ENCODE measurements around the gene NEB.
A peak's percentile ranks its signal among the peaks of the same experiment; 100 is the strongest.
"Not testable (repeated sequence)": the region's sequence is repeated elsewhere in the genome, so short reads cannot be mapped to it uniquely, and the experiment has no call there.

NEB gene

DNA sequence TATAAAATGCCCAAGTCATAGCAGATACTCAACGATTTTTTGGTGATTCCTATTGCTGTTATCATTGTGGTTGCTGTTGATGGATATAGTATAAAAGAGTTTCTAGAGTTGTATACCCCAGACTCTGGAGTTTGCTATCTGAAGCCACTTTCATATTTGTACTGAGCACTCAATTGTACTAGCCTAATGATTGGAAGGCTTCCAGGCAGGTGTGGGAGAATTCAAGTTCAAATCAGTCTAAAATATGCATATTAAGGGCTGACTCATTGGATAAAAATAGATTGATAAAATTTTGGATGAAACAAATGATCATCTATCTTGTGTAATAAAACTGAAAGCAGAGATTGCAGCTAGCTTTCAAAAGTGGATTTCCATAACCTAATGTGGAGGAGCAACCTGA, 122.9 kb downstream of the NEB start:
- DNase-seq, result no peak

GRCh38 chr2:151610310-151610709, 124.0 kb downstream of the NEB start:
- DNase-seq, result no peak

- no peak for DNase-seq
Observed at GRCh38 chr2:151609705-151610104, 124.6 kb downstream of the NEB start.

GRCh38 chr2:151607459-151608424, 126.5 kb downstream of the NEB start:
- DNase-seq, result not testable (repeated sequence)

GRCh38 chr2:151603530-151603929, 130.7 kb downstream of the NEB start:
- DNase-seq, result not testable (repeated sequence)

- DNase-seq, result not testable (repeated sequence)
Observed at GRCh38 chr2:151602402-151602801, 131.9 kb downstream of the NEB start.

GRCh38 chr2:151601803-151602202, 132.5 kb downstream of the NEB start:
- DNase-seq, result not testable (repeated sequence)

DNA sequence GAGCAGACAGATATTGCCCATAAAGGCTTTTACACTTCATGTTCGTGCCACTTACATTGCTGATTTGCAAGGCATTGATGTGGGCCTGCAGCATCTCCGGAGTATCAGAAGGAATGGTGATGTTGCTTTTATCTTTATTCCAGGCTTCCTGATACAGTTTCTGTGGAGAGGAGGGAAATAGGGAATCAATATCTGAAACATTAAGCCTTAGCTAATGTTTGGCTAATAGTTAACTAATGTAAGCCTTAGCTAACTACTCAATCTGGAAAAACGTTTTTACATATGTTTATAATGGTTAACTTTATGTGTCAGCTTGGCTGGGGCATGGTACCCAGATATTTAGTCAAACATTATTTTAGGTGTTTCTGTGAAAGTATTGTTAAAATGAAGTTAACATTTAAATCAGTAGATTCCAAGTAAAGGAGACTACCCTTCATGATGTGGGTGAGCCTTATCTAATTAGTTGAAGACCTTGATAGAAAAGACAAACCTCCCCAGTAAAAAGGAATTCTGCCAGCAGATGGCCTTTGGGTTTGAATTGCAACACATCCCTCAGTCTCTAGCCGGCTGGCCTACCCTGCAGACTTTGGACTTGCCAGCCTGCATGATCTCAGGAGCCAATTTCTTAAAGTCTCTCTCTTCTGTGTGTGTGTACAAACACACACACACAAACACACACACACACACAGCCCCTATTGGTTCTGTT, 137.2 kb downstream of the NEB start:
- DNase-seq, result not testable (repeated sequence)

DNA sequence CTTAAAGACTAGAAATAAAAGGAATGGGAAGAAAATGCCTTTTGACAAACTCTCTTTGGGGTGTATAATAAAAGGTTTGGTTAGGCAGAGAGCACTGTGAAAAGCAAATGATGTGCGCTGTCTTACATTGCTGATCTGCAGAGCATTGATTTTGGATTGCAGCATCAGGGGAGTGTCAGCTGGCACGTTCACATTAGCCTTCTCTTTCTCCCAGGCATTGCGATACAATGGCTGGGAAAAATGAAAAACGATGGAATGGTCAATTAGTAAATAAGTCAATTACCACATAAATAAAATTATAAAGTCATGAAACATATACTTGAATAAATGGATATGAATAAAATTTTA, 142.4 kb downstream of the NEB start:
- DNase-seq, result not testable (repeated sequence)

DNA sequence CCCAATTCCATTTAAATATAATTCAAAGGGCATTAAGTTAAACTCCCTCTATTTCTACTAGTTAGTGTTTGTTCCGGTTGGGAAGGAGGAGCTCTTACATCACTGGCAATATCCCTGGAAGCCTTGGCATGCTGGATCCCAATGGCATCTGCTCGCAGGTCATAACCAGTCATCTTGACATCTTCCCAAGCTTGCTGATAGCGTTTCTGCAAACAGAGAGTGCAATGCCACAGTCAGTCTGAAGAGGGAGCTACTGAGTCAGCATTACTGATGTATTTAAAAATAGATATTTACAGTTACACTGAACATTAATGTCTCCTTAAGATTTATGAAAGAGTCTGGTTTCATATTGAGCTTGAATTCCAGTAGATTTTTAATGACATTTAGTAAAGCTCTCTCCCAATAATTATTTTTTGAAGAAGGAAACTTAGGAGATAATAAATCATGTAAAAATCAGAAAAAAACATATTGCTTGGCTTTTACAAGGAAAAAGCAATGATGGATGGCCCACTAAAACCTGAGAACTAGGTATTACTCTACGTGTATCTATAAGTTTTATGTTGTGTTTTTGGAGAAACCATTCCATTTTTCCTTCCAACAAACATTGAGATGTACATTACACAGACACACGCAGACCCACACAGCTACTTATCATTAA, 142.9 kb downstream of the NEB start:
- not testable (repeated sequence) for DNase-seq

DNA sequence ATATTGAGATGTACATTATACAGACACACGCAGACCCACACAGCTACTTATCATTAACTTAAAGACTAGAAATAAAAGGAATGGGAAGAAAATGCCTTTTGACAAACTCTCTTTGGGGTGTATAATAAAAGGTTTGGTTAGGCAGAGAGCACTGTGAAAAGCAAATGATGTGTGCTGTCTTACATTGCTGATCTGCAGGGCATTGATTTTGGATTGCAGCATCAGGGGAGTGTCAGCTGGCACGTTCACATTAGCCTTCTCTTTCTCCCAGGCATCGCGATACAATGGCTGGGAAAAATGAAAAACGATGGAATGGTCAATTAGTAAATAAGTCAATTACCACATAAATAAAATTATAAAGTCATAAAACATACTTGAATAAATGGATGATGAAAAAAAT, 153.0 kb downstream of the NEB start:
- DNase-seq, result not testable (repeated sequence)

DNA sequence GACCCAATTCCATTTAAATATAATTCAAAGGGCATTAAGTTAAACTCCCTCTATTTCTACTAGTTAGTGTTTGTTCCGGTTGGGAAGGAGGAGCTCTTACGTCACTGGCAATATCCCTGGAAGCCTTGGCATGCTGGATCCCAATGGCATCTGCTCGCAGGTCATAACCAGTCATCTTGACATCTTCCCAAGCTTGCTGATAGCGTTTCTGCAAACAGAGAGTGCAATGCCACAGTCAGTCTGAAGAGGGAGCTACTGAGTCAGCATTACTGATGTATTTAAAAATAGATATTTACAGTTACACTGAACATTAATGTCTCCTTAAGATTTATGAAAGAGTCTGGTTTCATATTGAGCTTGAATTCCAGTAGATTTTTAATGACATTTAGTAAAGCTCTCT, 153.6 kb downstream of the NEB start:
- not testable (repeated sequence) for DNase-seq

DNA sequence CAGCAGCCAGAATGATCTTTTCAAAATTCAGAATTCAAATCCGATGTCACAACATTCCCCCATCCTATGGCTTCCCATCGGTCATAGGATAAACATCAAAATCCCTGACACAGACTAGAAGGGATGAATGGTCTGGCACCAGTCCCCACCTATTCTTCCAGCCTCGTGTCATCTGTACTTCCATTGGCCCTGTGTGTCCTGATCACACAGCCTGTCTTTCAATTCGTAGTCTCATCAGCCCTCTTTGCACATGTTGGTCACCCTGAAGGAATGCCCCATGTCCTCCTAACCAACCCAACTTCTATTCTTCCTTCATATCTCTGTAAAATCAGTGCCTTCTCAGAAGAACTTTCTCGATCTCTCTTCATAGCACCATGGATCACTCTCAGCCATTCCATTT, 157.2 kb downstream of the NEB start:
- DNase-seq, result no peak

DNA sequence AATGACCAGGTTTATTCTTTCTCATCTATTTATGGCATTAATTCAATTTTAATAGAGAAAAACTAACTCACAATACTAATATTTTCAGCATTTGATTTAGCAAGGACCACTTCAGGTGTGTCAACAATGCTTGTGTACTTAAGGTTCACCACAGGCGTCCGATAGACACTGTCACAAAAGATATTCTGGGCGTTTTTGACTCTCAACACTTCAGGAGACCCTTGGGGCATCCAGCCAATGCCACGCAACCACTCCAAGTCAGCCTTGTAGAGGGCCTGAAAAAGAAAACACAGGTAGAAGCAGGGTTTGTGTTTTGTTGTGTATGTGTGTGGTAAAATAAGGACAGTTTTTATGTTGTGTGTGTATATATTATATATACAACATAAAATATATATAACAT, 158.2 kb downstream of the NEB start:
- DNase-seq, result no peak

DNA sequence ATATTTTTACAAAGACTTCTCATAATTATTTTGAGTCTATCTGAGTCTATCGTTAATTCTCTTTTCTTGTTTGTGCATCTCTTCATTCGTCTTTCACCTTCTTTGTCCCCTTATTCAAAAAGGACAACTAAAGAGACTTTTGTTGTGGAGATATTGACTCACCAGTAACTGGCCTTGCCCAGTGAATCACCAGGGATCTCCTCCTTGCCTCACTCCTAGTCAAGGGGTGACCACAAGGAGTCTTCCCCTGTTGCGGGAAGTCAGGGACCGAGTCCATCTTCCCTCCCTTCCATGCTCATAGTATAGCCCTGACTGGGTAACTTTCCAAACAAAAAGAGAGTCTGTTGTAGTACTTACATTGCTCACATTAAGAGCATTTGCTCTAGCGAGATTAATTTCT, 158.9 kb downstream of the NEB start:
- no peak for DNase-seq

DNA sequence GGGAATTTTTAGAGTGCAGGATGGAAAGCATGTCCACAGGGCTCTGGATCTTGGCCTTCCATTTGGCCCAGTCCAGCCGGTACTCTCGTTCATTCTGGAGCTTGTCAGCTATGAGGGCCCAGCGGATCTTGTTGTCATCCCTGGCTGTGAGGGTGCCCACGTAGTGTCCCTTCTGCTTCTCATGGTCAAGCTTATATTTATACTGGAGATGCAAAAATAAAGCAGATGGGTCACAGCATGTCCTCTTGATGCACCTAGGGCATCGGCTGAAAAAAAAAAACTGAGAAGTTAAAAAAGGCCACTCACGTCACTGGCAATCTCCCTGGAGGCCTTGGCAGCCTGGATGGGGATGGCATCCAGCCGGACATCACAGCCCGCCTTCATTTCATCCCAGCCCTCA, 164.1 kb downstream of the NEB start:
- DNase-seq, result no peak

DNA sequence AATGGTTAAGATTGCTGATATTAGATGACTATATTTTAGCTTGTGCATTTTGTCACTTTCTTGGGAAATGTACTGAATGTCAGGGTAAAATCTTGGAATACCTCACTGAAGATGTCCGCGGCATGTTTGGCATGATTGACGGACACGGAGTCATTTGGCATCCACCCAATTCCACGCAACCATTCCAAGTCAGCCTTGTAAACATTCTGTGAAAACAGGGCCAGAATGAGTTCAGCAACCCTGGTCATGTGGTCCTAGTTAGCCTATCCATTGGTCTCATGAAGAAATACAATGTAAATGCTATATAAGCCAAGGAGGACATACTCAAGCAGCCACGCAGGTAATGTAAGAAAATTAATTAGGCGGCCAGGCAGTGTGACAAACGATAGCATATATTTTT, 165.1 kb downstream of the NEB start:
- peak in 1 of 56 donors; percentile 12 for DNase-seq

DNA sequence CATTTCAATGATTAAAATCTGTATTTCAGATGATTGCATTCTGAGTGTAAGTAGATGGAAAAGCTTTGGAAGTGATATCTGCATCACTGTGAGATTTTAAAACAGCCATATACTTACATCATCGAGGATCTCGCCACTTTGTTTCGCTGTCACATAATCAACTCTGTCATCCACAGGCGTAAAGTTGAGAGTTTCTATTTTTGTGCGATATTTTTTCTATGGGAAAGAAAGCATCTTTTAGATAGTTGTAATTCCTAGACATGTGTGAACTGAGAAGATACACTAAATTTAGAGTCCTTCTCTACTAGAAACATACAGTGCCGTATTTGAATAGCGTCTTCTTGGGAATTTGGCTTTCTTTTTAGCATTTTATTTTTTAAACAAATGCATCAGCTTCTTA, 165.8 kb downstream of the NEB start:
- DNase-seq, result peak in 1 of 56 donors; percentile 3

- no peak for DNase-seq
Observed at GRCh38 chr2:151567006-151567405, 167.3 kb downstream of the NEB start.

- DNase-seq, result no peak
Observed at GRCh38 chr2:151562398-151562797, 171.9 kb downstream of the NEB start.

DNA sequence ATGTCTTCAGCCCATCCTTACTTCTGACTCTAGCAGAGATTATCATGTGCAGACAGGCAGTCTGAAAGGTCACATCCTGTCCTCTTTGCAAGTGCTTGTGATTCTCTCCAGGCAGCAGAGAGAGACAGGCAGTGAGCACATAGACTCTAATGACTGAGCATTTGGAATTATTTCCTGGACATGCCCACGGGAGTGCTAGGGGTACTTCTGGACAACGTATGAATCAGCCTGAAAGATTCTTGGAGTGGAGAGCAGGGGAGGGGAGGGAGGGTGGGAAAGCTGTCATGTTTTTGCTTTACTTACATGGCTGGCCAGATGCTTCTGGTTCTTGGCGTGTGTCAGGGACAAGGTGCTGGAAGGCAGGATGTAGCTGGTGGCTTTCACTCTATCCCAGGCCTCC, 174.0 kb downstream of the NEB start:
- no peak for DNase-seq

DNA sequence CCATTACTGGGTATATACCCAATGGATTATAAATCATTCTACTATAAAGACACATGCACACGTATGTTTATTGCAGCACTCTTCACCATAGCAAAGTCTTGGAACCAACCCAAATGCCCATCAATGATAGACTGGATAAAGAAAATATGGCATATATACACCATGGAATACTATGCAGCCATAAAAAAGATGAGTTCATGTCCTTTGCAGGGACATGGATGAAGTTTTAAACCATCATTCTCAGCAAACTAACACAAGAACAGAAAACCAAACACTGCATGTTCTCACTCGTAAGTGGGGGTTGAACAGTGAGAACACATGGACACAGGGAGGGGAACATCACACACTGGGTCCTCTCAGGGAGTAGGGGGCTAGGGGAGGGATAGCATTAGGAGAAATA, 174.8 kb downstream of the NEB start:
- DNase-seq, result not testable (repeated sequence)

Data from amygdala (tissue), 56 donors.